IPS DF 6.9 (cell line): ENCODE results near the gene NRXN2.

Experiments
- DNase-seq: peaks from one replicate; pipeline ENCODE4 v3.0.0-alpha.2; 2013; ENCODE audit warnings: low read depth, low spot score
- H3K27ac ChIP-seq: one replicate; pipeline ENCODE4 v1.5.1; 2013; ENCODE audit warnings: low read length, control low read depth
- H3K27me3 ChIP-seq: 2 replicates; pipeline ENCODE4 v1.6.1; 2013; ENCODE audit warnings: mild to moderate bottlenecking, low read length; ENCODE audit not compliant: control insufficient read depth, insufficient read depth
- H3K36me3 ChIP-seq: 2 replicates; pipeline ENCODE4 v1.6.1; 2013; ENCODE audit warnings: low read length; ENCODE audit not compliant: control insufficient read depth, insufficient read depth
- H3K4me1 ChIP-seq: 2 replicates; pipeline ENCODE4 v1.6.1; 2013; ENCODE audit warnings: low read length; ENCODE audit not compliant: control insufficient read depth, insufficient read depth
- H3K4me3 ChIP-seq: 2 replicates; pipeline ENCODE4 v1.5.1; 2013; ENCODE audit warnings: mild to moderate bottlenecking, low read length
- H3K9me3 ChIP-seq: 2 replicates; pipeline ENCODE4 v1.6.1; 2013; ENCODE audit warnings: low read length, inconsistent platforms; ENCODE audit not compliant: control insufficient read depth, insufficient read depth
- WGBS: extraction: QIAGEN DNeasy Blood & Tissue Kit; methylation state at CpG from one replicate; pipeline ENCODE4 v1.1.7; 2013; ENCODE audit warnings: mixed read lengths, missing lambda C conversion rate; ENCODE audit not compliant: insufficient read length, insufficient coverage; 5-methylcytosine and 5-hydroxymethylcytosine counted together

The NRXN2 gene

DNA sequence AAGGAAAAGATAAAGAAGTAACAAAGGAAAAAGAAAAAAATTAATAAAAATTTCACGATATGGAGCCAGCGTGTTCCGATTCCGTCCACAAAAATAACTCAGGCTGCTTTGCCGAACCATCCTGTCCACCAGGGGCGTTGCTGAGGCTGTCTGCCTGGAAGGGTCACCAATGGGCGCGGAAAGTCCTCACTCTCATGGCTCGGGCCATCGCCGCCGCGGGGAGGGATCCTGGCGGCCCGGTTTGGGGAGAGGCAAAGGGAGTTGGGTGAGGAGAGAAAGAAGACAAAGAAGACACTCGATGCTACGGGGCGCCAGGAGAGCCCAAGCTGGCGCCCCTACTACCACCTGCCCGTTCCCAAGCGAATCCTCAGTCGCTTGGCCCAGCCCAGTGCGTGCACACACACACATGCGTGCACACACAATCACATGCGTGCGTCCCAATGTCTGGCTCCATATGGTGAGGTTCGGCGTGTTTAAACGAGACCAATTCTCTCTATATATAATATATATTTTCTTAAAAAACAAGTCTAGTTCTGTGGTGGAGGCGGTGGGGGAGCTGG, 42.4 kb upstream of the NRXN2 start:
- H3K4me1 ChIP-seq: peaks cover 20% of the 10 kb centered on the region
- H3K9me3 ChIP-seq: no peaks in the 10 kb centered on the region
- no peak overlapping the region for H3K27ac ChIP-seq
- WGBS: no CpG with 5 or more reads among the region's 30 CpGs
- H3K27me3 ChIP-seq: no peaks in the 10 kb centered on the region
- peaks cover 53% of the 10 kb centered on the region for H3K36me3 ChIP-seq
- DNase-seq: no peak
- no peak overlapping the region for H3K4me3 ChIP-seq

GRCh38 chr11:64764753-64765152, 41.8 kb upstream of the NRXN2 start:
- H3K4me3 ChIP-seq: no peak overlapping the region
- DNase-seq: no peak
- H3K27me3 ChIP-seq: no peaks in the 10 kb centered on the region
- WGBS: no CpG with 5 or more reads among the region's 8 CpGs
- H3K9me3 ChIP-seq: no peaks in the 10 kb centered on the region
- peaks cover 47% of the 10 kb centered on the region for H3K36me3 ChIP-seq
- H3K27ac ChIP-seq: no peak overlapping the region
- H3K4me1 ChIP-seq: peaks cover 25% of the 10 kb centered on the region

DNA sequence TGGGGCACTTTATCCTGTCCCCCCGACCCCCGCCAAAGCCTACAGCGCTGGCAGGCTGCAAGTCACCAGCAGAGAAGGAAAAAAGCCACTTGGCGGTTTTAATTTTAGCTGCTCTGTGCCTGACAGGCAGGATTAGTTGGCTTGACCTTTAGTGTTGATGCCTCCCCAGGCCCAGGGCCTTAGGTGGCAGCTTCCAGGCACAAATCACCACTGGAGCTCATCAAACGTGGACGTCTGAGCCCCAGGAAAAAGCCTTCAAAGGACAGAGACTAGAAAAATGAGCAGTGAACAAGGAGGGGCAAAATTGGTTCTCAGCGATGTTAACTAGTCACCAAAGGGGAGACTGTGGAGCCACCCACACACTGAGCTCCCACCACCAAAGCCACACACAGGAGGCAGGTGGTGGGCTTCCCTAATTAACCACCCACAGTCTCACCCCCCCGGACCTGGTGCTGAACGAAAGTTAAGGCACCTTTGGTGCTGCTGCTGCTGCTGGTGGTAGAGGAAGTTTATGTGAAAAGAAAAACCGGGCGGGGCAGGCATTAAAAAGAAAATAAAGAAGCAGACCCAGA, 41.1 kb upstream of the NRXN2 start:
- Histone ChIP-seq H3K4me3 (no peak overlapping the region), H3K27me3 (no peaks in the 10 kb centered on the region), H3K9me3 (no peaks in the 10 kb centered on the region), H3K4me1 (peaks cover 29% of the 10 kb centered on the region), H3K27ac (peak overlapping the region; percentile 50), H3K36me3 (peaks cover 43% of the 10 kb centered on the region)
- no CpG with 5 or more reads among the region's 11 CpGs for WGBS
- DNase-seq: no peak

DNA sequence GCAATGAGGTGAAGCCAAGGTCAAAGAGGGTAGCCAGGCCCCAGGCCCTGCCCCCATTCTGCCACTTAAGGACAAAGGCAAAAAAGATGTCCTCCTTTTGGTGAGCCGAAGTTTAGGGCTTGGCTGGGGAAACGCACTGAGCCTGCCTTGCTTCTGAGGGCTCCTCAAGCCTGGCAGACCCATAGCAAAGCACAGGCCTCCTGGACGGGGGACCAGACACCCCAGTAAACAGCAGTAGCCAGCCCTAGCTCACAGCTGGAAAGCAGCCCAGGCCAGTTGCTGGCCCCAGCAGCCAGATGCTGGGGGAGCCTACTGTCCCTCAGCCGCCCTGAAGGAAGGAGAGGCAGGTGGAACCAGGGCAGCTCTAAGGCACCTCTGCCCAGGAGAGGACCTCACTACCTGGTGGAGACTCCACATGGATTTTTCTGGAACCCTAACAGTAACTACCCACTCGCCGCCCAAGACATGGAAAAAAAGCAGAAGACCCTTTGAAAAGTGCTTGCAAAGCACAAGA, 40.6 kb upstream of the NRXN2 start:
- Histone ChIP-seq H3K4me1 (peaks cover 30% of the 10 kb centered on the region), H3K36me3 (peaks cover 37% of the 10 kb centered on the region), H3K27ac (peak overlapping the region; percentile 50), H3K9me3 (no peaks in the 10 kb centered on the region), H3K4me3 (no peak overlapping the region), H3K27me3 (no peaks in the 10 kb centered on the region)
- DNase-seq: no peak
- no CpG with 5 or more reads among the region's 6 CpGs for WGBS

DNA sequence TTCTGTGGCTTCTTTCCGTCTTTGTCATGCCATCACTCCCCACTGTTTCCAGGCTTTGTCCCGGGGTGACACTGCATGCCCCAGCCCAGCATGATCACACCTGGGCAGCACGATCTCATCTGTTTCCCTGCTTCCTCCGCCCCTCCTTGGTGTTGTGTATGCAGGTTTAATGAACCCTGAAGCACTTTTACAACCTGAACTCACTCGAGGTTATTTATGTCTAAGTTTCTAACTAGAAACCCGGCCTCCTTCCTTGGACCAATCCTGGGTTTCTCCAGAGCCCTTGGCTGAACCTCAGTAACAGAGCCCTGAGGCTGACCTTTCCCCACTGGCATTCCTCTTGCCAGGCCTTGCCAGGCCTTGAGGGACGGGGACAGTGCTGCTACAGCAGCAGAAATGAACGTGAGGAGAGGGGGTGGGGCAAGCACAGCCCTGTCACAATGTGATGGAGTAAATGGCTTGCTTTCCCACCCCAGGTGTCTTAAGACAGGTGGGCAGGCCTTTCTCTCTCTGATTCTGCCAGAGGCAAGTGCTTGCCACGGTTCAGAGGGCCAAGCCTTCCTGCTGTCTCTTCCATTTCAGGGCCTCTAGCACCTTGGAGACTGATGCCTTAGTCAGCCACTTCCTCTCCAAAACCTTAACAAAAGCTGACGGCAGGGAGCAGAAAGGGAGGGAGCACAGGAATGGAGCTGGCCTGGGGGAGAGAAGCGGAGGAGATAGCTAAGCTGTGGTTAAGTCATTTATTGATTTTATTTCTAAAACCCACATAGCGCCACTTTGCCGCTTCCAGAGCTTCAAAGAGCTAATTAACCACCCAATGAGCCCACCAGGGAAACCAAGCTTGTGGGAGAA, 39.9 kb upstream of the NRXN2 start:
- Histone ChIP-seq H3K4me1 (peaks cover 30% of the 10 kb centered on the region), H3K27ac (peak overlapping the region; percentile 56), H3K27me3 (no peaks in the 10 kb centered on the region), H3K9me3 (no peaks in the 10 kb centered on the region), H3K36me3 (peaks cover 30% of the 10 kb centered on the region), H3K4me3 (no peak overlapping the region)
- WGBS: no CpG with 5 or more reads among the region's 13 CpGs
- DNase-seq: no peak

GRCh38 chr11:64762277-64762673, 39.3 kb upstream of the NRXN2 start:
- peak overlapping the region; percentile 56 for H3K27ac ChIP-seq
- no peaks in the 10 kb centered on the region for H3K9me3 ChIP-seq
- peaks cover 25% of the 10 kb centered on the region for H3K36me3 ChIP-seq
- H3K4me1 ChIP-seq: peaks cover 30% of the 10 kb centered on the region
- no peak overlapping the region for H3K4me3 ChIP-seq
- WGBS: no CpG with 5 or more reads among the region's 5 CpGs
- DNase-seq: no peak
- H3K27me3 ChIP-seq: no peaks in the 10 kb centered on the region

DNA sequence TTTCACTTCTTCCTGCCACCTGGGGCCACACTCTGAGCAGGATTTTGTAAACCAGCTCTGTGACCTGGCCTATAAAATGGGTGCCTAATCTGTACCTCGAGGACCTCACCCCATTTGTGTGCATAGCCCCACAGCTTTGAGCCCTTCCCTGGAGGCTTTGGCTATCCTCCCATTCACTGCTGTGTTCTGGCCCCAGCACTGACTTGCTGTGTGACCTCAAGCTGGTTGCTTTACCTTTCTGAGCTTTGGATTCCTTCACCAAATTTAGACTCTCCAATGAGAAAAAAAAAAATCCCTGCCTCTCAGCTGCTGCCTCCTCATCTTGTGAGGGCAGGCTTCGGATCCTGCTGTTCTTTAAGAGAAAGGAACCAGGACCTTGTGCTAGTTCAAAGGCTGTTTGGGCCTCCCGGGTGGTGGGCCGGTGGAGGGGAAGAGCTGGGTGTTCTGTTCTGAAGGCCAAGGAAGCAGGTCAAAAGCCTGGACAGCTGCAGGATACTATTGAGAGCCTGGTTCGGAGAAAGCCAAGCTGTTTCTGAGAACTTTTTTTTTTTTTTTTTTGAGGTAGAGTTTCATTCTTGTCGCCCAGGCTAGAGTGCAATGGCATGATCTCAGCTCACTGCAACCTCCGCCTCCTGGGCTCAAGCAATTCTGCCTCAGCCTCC, 37.9 kb upstream of the NRXN2 start:
- Histone ChIP-seq H3K4me3 (no peak overlapping the region), H3K36me3 (peaks cover 12% of the 10 kb centered on the region), H3K4me1 (peaks cover 27% of the 10 kb centered on the region), H3K27me3 (no peaks in the 10 kb centered on the region), H3K9me3 (no peaks in the 10 kb centered on the region), H3K27ac (no peak overlapping the region)
- no CpG with 5 or more reads among the region's 7 CpGs for WGBS
- no peak for DNase-seq

DNA sequence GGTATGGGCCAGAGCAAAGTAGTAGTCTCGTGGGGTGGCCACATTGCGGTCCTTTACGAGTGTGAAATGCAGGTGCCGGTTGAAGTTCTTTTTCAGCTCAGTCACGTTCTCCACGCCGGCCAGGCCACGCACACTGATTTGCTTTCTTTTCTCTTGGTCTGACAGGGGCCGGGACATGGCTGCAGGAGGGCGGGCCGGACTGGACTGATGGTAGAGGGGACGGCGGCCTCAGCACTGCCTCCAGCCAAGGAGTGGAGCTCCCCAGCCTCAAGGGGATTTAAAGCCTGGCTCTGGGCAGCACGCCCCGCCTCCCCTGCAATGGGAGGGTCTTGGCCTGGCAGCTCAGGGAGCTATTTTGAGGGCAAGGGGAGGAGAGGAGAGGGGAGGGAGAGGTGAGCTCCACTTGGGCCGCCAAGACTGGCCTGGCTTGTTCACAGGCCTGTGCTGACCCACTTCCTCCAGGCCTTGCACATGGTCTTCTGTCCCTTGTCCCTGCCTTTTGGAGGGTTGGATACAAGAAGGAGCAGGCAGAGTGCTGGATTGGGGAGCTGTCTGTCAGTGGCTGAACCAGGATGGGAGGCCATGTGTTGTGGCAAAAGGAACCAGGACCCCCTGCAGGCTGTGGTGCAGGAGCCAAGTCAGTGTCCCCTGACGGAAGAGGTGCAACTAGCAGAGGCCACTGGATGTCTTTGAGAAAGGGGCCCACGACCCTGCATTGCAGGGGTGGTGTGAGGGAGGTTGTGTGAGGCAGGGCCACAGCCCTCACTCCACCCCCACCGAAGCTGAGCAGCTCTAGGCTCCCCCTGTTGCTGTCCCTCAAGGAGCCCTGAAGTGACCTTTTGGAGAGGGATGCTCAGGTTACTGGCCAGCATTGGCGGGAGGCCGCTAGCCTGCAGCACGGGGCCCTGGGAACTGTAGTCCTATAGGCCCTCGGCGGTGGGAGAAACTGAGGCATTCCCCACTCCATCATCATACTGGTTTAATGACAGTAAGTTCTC, 37.0 kb upstream of the NRXN2 start, which contains the start of gene PYGM:
Gene PYGM (minus strand): TSS at position 253 of the 998 bp plus-strand sequence. CDS start 76 bp downstream, at position 177.
- peaks cover 27% of the 10 kb centered on the region for H3K4me1 ChIP-seq
- H3K27ac ChIP-seq: no peak within 1 kb of the TSS
- WGBS: no CpG with 5 or more reads among the region's 24 CpGs
- no peaks in the 10 kb centered on the region for H3K9me3 ChIP-seq
- H3K27me3 ChIP-seq: no peaks in the 10 kb centered on the region
- no peak within 1 kb of the TSS for H3K4me3 ChIP-seq
- H3K36me3 ChIP-seq: peaks cover 4% of the 10 kb centered on the region
- DNase-seq: no peak

DNA sequence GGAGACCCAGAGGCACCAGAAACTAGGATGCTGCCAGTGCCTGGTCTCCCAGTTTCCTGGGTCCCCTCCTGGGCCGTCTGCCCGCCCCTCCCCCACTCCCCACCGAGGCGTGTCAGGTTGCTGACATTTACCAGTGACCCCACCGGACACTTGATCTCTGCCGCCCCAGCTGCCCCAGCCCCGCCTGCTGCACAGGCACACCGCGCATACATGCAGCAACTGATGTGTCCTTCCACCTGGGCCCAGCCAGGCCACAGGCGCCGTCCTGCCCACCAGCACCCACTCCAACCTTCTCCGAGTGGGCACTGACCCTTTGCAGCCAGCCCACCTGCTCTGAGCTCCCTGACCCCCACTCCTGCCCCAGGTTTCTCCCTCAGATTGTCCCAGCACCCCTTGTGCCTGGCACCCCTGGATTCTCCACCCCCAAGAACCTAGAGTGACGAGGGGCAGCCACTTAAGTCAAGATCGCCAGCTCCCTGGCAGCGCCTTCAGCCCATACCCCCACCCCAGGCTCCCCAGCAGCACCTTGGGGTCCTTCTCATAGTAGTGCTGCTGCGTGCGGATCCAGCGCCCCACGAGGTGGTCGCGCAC, 36.2 kb upstream of the NRXN2 start:
- H3K9me3 ChIP-seq: no peaks in the 10 kb centered on the region
- H3K27me3 ChIP-seq: no peaks in the 10 kb centered on the region
- H3K4me3 ChIP-seq: no peak overlapping the region
- H3K4me1 ChIP-seq: peaks cover 25% of the 10 kb centered on the region
- no CpG with 5 or more reads among the region's 21 CpGs for WGBS
- DNase-seq: no peak
- H3K27ac ChIP-seq: no peak overlapping the region
- H3K36me3 ChIP-seq: no peaks in the 10 kb centered on the region; the same call in 1 of the 2 replicates
